AG04450 (cell line): Measurements from ENCODE around the gene NKAIN2. TPM values are rescaled to one million over a fixed set of nuclear protein-coding genes. Genes with fewer than 3 reads are reported as not detected.
"Not testable (repeated sequence)": the region's sequence is repeated elsewhere in the genome, so short reads cannot be mapped to it uniquely, and the experiment has no call there.

Experiments used
- CTCF ChIA-PET: fragments of 300-600, 350-600 bp; formaldehyde crosslinking; extraction: SDS; loops from one replicate; lab custom pipeline; 2022; ENCODE audit warnings: antibody characterized with exemption, inconsistent platforms; lab: Charles Lee
- POLR2A ChIA-PET: fragments of 350-600 bp; formaldehyde crosslinking; extraction: SDS; loops from one replicate; lab custom pipeline; 2021; ENCODE audit warnings: antibody characterized with exemption, inconsistent platforms; lab: Yijun Ruan, JAX
- DNase-seq: peaks from one replicate; pipeline ENCODE4 v3.0.0-alpha.2; 2011; ENCODE audit warnings: low read depth, low spot score
- H3K27ac ChIP-seq: one replicate; pipeline ENCODE4 v1.5.1; 2012; ENCODE audit warnings: low read depth, low read length, control low read depth
- H3K27me3 ChIP-seq: one replicate; pipeline ENCODE4 v1.6.0; 2012; ENCODE audit warnings: low read length; ENCODE audit not compliant: control insufficient read depth, insufficient read depth
- H3K4me3 ChIP-seq: 2 replicates; pipeline ENCODE4 v1.5.1; 2011; ENCODE audit warnings: mild to moderate bottlenecking, low read depth, low read length, control low read depth
- H3K9me3 ChIP-seq: 2 replicates; pipeline ENCODE4 v1.5.1; 2012; ENCODE audit warnings: low read length; ENCODE audit not compliant: control insufficient read depth, insufficient read depth
- CTCF ChIP-seq: IDR thresholded peaks from 2 replicates; pipeline ENCODE4 v1.5.1; 2011; ENCODE audit warnings: low read depth, low read length, control low read depth, inconsistent platforms
- polyA plus RNA-seq: library from polyadenylated mRNA; depleted of rRNA; stranded (reverse); fragments of >200 nt; gene quantifications from 2 replicates; pipeline ENCODE4 v1.2.3, GENCODE V29; 2011

Gene NKAIN2
- polyA plus RNA-seq, 1 experiment, result not detected

GRCh38 chr6:124445581-124445980 is 641.9 kb downstream of the NKAIN2 start:
- H3K27me3 ChIP-seq, result no peaks in the 10 kb centered on the region
- no peaks in the 10 kb centered on the region for H3K9me3 ChIP-seq
- H3K4me3 ChIP-seq, result no peak overlapping the region
- ChIA-PET POLR2A (no interaction called here), CTCF (no interaction called here)
- TF ChIP-seq CTCF, result no peak
- H3K27ac ChIP-seq, result no peak overlapping the region
- no peak for DNase-seq

- Histone ChIP-seq H3K27ac (no peak overlapping the region), H3K27me3 (no peaks in the 10 kb centered on the region), H3K9me3 (no peaks in the 10 kb centered on the region), H3K4me3 (no peak overlapping the region)
- DNase-seq, result no peak
- no peak for TF ChIP-seq CTCF
- POLR2A ChIA-PET, result no interaction called here
- CTCF ChIA-PET, result no interaction called here
Observed at GRCh38 chr6:124446961-124447360, 643.3 kb downstream of the NKAIN2 start.

GRCh38 chr6:124459268-124459667 is 655.6 kb downstream of the NKAIN2 start:
- no peak overlapping the region for H3K27ac ChIP-seq
- DNase-seq, result no peak
- H3K9me3 ChIP-seq, result no peaks in the 10 kb centered on the region
- H3K27me3 ChIP-seq, result no peaks in the 10 kb centered on the region
- no peak overlapping the region for H3K4me3 ChIP-seq
- no peak for TF ChIP-seq CTCF
- ChIA-PET CTCF (no interaction called here), POLR2A (no interaction called here)

GRCh38 chr6:124462750-124463149 is 659.1 kb downstream of the NKAIN2 start:
- TF ChIP-seq CTCF, result no peak
- no peaks in the 10 kb centered on the region for H3K27me3 ChIP-seq
- no peak overlapping the region for H3K4me3 ChIP-seq
- ChIA-PET CTCF (no interaction called here), POLR2A (no interaction called here)
- no peak overlapping the region for H3K27ac ChIP-seq
- no peaks in the 10 kb centered on the region for H3K9me3 ChIP-seq
- DNase-seq, result no peak

- POLR2A ChIA-PET, result no interaction called here
- no peak overlapping the region for H3K4me3 ChIP-seq
- no peaks in the 10 kb centered on the region for H3K27me3 ChIP-seq
- TF ChIP-seq CTCF, result no peak
- H3K27ac ChIP-seq, result no peak overlapping the region
- H3K9me3 ChIP-seq, result no peaks in the 10 kb centered on the region
- CTCF ChIA-PET, result no interaction called here
- DNase-seq, result no peak
Observed at GRCh38 chr6:124463271-124463670, 659.6 kb downstream of the NKAIN2 start.

- H3K27me3 ChIP-seq, POLR2A ChIA-PET, H3K9me3 ChIP-seq, H3K27ac ChIP-seq, H3K4me3 ChIP-seq, DNase-seq, CTCF ChIA-PET: not testable (repeated sequence)
Observed at GRCh38 chr6:124464600-124464999, 660.9 kb downstream of the NKAIN2 start.
